NCI-H2081 (cell line): ENCODE data around the gene EIF4A3.

Source experiments
- DNase-seq, 2 experiments: peaks; one replicate each; lab custom pipeline; 2025; lab: John Stamatoyannopoulos, UW

EIF4A3 gene

GRCh38 chr17:80147035-80147822 lies at the start of gene EIF4A3:
EIF4A3 (minus strand) TSS chr17:80147128; CDS start chr17:80146961, 167 bp downstream.
- DNase-seq: peak; percentile 99 to 100

GRCh38 chr17:80196652-80197051 lies 49.7 kb upstream of the EIF4A3 start:
- no peak for DNase-seq

GRCh38 chr17:80195671-80196529 lies 49.0 kb upstream of the EIF4A3 start:
- DNase-seq: no peak

- DNase-seq: no peak
These were observed 48.2 kb upstream of the EIF4A3 start for GRCh38 chr17:80195141-80195540.

GRCh38 chr17:80191865-80192661 lies 45.1 kb upstream of the EIF4A3 start:
- DNase-seq: no peak

GRCh38 chr17:80191192-80191591 lies 44.3 kb upstream of the EIF4A3 start:
- DNase-seq: no peak

- no peak for DNase-seq
These were observed 43.8 kb upstream of the EIF4A3 start for GRCh38 chr17:80190716-80191115.

GRCh38 chr17:80189611-80190010 lies 42.7 kb upstream of the EIF4A3 start:
- DNase-seq: no peak

- no peak for DNase-seq
These were observed 40.6 kb upstream of the EIF4A3 start for GRCh38 chr17:80187515-80187941.

- DNase-seq: no peak
These were observed 40.2 kb upstream of the EIF4A3 start for GRCh38 chr17:80187090-80187489.

GRCh38 chr17:80185968-80186367 lies 39.0 kb upstream of the EIF4A3 start:
- DNase-seq: no peak

GRCh38 chr17:80184423-80184714 lies 37.4 kb upstream of the EIF4A3 start:
- no peak for DNase-seq

GRCh38 chr17:80183581-80184422 lies 36.9 kb upstream of the EIF4A3 start:
- DNase-seq: no peak

GRCh38 chr17:80182845-80183223 lies 35.9 kb upstream of the EIF4A3 start:
- DNase-seq: no peak

GRCh38 chr17:80182118-80182844 lies 35.4 kb upstream of the EIF4A3 start:
- DNase-seq: no peak

- DNase-seq: no peak
These were observed 34.5 kb upstream of the EIF4A3 start for GRCh38 chr17:80181431-80181830.

GRCh38 chr17:80180192-80180591 lies 33.3 kb upstream of the EIF4A3 start:
- DNase-seq: no peak

- no peak for DNase-seq
These were observed 31.2 kb upstream of the EIF4A3 start for GRCh38 chr17:80177986-80178595.

GRCh38 chr17:80176757-80177156 lies 29.8 kb upstream of the EIF4A3 start:
- no peak for DNase-seq

GRCh38 chr17:80173916-80174315 lies 27.0 kb upstream of the EIF4A3 start:
- DNase-seq: no peak
